Measurements from ENCODE around the gene MGMT.

Gene MGMT

GRCh38 chr10:129534826-129535225 is 67.8 kb downstream of the MGMT start:
- intact Hi-C loops (cut with DNase I) = no loop called here
- DNase-seq = peak in 1 of 10 donors; percentile 17

- peak in 2 of 10 donors; percentile 47 to 65 for DNase-seq
- intact Hi-C loops (cut with DNase I) = no loop called here
Observed at GRCh38 chr10:129536336-129536735, 69.3 kb downstream of the MGMT start.

- intact Hi-C loops (cut with DNase I) = no loop called here
- DNase-seq = no peak
Observed at GRCh38 chr10:129537151-129537550, 70.1 kb downstream of the MGMT start.

- intact Hi-C loops (cut with DNase I) = no loop called here
- DNase-seq = peak in 1 of 10 donors; percentile 5
Observed at GRCh38 chr10:129538236-129538635, 71.2 kb downstream of the MGMT start.

GRCh38 chr10:129541200-129541599 is 74.2 kb downstream of the MGMT start:
- intact Hi-C loops (cut with DNase I) = no loop called here
- peak in 1 of 10 donors; percentile 32 for DNase-seq

- peak in 2 of 10 donors; percentile 67 to 73 for DNase-seq
- intact Hi-C loops (cut with DNase I) = no loop called here
Observed at GRCh38 chr10:129541748-129542487, 74.9 kb downstream of the MGMT start.

GRCh38 chr10:129542589-129542988 is 75.5 kb downstream of the MGMT start:
- intact Hi-C loops (cut with DNase I) = no loop called here

GRCh38 chr10:129544205-129545202 is 77.5 kb downstream of the MGMT start:
- intact Hi-C loops (cut with DNase I) = no loop called here
- DNase-seq = peak in 2 of 10 donors; percentile 45 to 74

More at GRCh38 chr10:129542589-129542988, 75.5 kb downstream of the MGMT start:
- peak in 1 of 10 donors; percentile 42 for DNase-seq

GRCh38 chr10:129545261-129545660 is 78.2 kb downstream of the MGMT start:
- intact Hi-C loops (cut with DNase I) = no loop called here
- peak in 2 of 10 donors; percentile 18 to 36 for DNase-seq

- DNase-seq = peak in 2 of 10 donors; percentile 77
- intact Hi-C loops (cut with DNase I) = no loop called here
Observed at GRCh38 chr10:129546106-129546505, 79.1 kb downstream of the MGMT start.

GRCh38 chr10:129547608-129548007 is 80.6 kb downstream of the MGMT start:
- DNase-seq = peak in 1 of 10 donors; percentile 39

GRCh38 chr10:129548600-129548999 is 81.6 kb downstream of the MGMT start:
- intact Hi-C loops (cut with DNase I) = no loop called here

More at GRCh38 chr10:129547608-129548007, 80.6 kb downstream of the MGMT start:
- intact Hi-C loops (cut with DNase I) = no loop called here

GRCh38 chr10:129550076-129550475 is 83.0 kb downstream of the MGMT start:
- intact Hi-C loops (cut with DNase I) = no loop called here
- DNase-seq = no peak

More at GRCh38 chr10:129548600-129548999, 81.6 kb downstream of the MGMT start:
- DNase-seq = peak in 1 of 10 donors; percentile 79

GRCh38 chr10:129550658-129551057 is 83.6 kb downstream of the MGMT start:
- intact Hi-C loops (cut with DNase I) = no loop called here
- no peak for DNase-seq

- DNase-seq = no peak
- intact Hi-C loops (cut with DNase I) = no loop called here
Observed at GRCh38 chr10:129552119-129552518, 85.1 kb downstream of the MGMT start.

- no peak for DNase-seq
Observed at GRCh38 chr10:129553928-129554327, 86.9 kb downstream of the MGMT start.

GRCh38 chr10:129556316-129556715 is 89.3 kb downstream of the MGMT start:
- no peak for DNase-seq
- intact Hi-C loops (cut with DNase I) = no loop called here

More at GRCh38 chr10:129553928-129554327, 86.9 kb downstream of the MGMT start:
- intact Hi-C loops (cut with DNase I) = no loop called here

GRCh38 chr10:129560361-129560760 is 93.3 kb downstream of the MGMT start:
- DNase-seq = no peak
- intact Hi-C loops (cut with DNase I) = no loop called here

- intact Hi-C loops (cut with DNase I) = no loop called here
Observed at GRCh38 chr10:129562487-129562886, 95.4 kb downstream of the MGMT start.

GRCh38 chr10:129564923-129565322 is 97.9 kb downstream of the MGMT start:
- intact Hi-C loops (cut with DNase I) = no loop called here
- DNase-seq = no peak

More at GRCh38 chr10:129562487-129562886, 95.4 kb downstream of the MGMT start:
- no peak for DNase-seq
